Erythroblast (primary cell): ENCODE results near the gene MYBPC3.
"Not testable (repeated sequence)": the region's sequence is repeated elsewhere in the genome, so short reads cannot be mapped to it uniquely, and the experiment has no call there.

Experiments used
- DNase-seq, 2 experiments: peaks; one replicate each; lab custom pipeline; 2025; lab: John Stamatoyannopoulos, UW
- GATA1 ChIP-seq: IDR thresholded peaks from 2 replicates; pipeline ENCODE4 v1.6.1; 2011; ENCODE audit warnings: low read depth, mild to moderate bottlenecking, control low read depth, low read length, moderate library complexity
- POLR2A ChIP-seq: IDR thresholded peaks from 2 replicates; pipeline ENCODE4 v1.6.1; 2011; ENCODE audit warnings: mild to moderate bottlenecking, low read length

Gene MYBPC3

GRCh38 chr11:47347137-47347536, 5.4 kb downstream of the MYBPC3 start:
- DNase-seq: no peak
- TF ChIP-seq POLR2A (no peak), GATA1 (no peak)

- no peak for DNase-seq
- TF ChIP-seq POLR2A (no peak), GATA1 (no peak)
Observed at GRCh38 chr11:47345890-47346563, 6.5 kb downstream of the MYBPC3 start.

- TF ChIP-seq GATA1: no peak
- no peak for TF ChIP-seq POLR2A
- DNase-seq: no peak
Observed at GRCh38 chr11:47342854-47343253, 9.6 kb downstream of the MYBPC3 start.

GRCh38 chr11:47342036-47342803, 10.3 kb downstream of the MYBPC3 start:
- TF ChIP-seq POLR2A (no peak), GATA1 (no peak)
- no peak for DNase-seq

- no peak for DNase-seq
- TF ChIP-seq GATA1: no peak
- TF ChIP-seq POLR2A: no peak
Observed at GRCh38 chr11:47340980-47341775, 11.3 kb downstream of the MYBPC3 start.

GRCh38 chr11:47340010-47340409, 12.5 kb downstream of the MYBPC3 start:
- no peak for DNase-seq
- TF ChIP-seq POLR2A: no peak
- TF ChIP-seq GATA1: no peak

- TF ChIP-seq GATA1 (no peak), POLR2A (no peak)
- DNase-seq: no peak
Observed at GRCh38 chr11:47338396-47339241, 13.9 kb downstream of the MYBPC3 start.

GRCh38 chr11:47337229-47337924, 15.1 kb downstream of the MYBPC3 start:
- peak; percentile 37 to 42 for DNase-seq
- TF ChIP-seq POLR2A (no peak), GATA1 (no peak)

GRCh38 chr11:47336595-47336994, 15.9 kb downstream of the MYBPC3 start:
- TF ChIP-seq POLR2A (no peak), GATA1 (no peak)
- no peak for DNase-seq

GRCh38 chr11:47335733-47336132, 16.8 kb downstream of the MYBPC3 start:
- DNase-seq: no peak
- TF ChIP-seq GATA1 (no peak), POLR2A (no peak)

- not testable (repeated sequence) for DNase-seq
Observed at GRCh38 chr11:47334699-47335411, 17.6 kb downstream of the MYBPC3 start.

GRCh38 chr11:47333886-47334443, 18.5 kb downstream of the MYBPC3 start:
- DNase-seq: no peak
- TF ChIP-seq GATA1 (no peak), POLR2A (no peak)

- no peak for DNase-seq
- TF ChIP-seq POLR2A: no peak
- TF ChIP-seq GATA1: no peak
Observed at GRCh38 chr11:47333526-47333845, 19.0 kb downstream of the MYBPC3 start.
